ENCODE results near the gene DSCAML1.

Gene DSCAML1

DNA sequence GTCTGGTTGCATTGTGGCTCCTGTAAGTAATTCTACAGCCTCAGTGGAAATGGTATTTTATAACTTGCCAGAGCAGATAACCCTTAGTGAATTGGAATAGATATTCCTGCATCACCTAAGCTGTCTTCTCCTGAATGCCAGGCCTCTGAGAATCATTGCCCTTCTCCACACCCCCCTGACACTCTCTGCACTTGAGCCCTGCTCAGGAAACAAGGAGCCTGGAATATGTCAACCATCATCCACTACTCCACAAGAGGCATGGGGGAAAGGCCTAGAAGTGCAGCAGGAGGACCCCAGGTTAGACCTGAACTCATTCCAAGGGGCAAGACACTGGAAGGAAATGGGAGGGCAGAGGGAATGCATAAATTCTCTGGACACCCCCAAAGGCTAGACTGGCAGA, 72.4 kb downstream of the DSCAML1 start:
- H3K4me1 ChIP-seq (ENCODE audit: control insufficient read depth, insufficient read depth, low read length) = peaks cover 8% of the 10 kb centered on the region
- H3K4me3 ChIP-seq (ENCODE audit: low read length) = no peak overlapping the region
- H3K9ac ChIP-seq (ENCODE audit: low read length) = no peak overlapping the region
- no peaks in the 10 kb centered on the region for H3K36me3 ChIP-seq (ENCODE audit: control insufficient read depth, insufficient read depth, low read length, severe bottlenecking)
- DNase-seq (ENCODE audit: low read depth) = no peak
- H3K27me3 ChIP-seq (replicated peaks; ENCODE audit: control insufficient read depth, insufficient read depth, low read length) = peaks cover 55% of the 10 kb centered on the region
- peaks cover 19% of the 10 kb centered on the region for H3K9me3 ChIP-seq (ENCODE audit: control insufficient read depth, low read length)

DNA sequence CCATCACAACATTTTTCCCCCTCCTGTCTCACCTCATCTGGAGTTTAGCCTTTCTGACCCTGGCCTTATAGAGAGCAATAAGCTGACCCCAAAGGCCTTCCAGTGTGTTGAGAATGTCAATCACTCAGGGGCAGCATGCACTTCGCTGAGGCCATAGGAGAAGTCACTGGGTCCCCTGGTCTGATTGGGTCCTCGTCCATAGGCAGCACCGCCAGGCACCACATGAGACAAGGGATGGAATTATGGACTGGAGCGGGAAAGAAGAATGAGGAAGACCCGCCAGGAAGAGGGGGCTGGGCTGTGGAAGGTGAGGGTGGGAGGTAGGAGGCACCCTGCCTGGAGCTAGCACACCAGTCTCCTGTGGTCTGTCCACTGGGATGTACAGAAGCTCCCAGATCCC, 72.9 kb downstream of the DSCAML1 start:
- DNase-seq (ENCODE audit: low read depth) = no peak
- Histone ChIP-seq H3K9me3 (ENCODE audit: control insufficient read depth, low read length) (peaks cover 18% of the 10 kb centered on the region), H3K4me3 (ENCODE audit: low read length) (no peak overlapping the region), H3K27me3 (replicated peaks; ENCODE audit: control insufficient read depth, insufficient read depth, low read length) (peaks cover 60% of the 10 kb centered on the region), H3K4me1 (ENCODE audit: control insufficient read depth, insufficient read depth, low read length) (peaks cover 8% of the 10 kb centered on the region), H3K9ac (ENCODE audit: low read length) (no peak overlapping the region), H3K36me3 (ENCODE audit: control insufficient read depth, insufficient read depth, low read length, severe bottlenecking) (no peaks in the 10 kb centered on the region)

DNA sequence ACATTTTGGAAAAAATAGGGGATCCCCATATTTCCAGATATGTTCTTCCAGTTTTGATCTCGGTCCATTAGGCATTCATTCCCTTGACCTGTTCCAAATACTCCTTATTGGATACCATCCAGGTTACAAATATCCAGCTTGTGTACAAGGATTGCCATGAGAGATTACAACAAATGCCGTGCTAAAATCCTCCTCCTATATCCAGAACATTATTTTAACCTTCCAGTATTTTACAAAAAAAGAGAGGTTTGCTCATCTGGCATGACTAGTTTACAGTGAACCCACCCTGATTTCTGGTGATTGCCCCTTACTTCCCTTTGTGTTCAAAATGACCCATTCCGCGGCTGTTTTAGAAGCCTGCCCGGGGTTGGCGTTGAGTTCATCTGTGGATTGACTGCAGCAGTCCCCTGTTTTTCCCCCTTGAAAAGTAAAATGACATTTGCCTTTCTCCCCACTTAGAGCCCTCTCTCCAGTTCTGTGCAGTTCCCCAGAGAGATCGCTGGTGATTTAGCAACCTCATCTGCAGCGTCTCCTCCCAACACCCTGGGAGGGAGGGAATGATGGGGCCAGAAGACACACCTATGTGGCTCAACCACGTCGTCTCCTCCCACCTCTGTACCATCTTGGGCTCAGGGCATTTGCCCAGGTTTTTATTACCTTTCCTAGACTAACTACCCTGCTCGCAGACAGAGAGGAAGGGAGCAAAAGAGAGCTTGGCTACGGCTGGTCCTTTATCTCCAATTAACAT, 73.6 kb downstream of the DSCAML1 start:
- Histone ChIP-seq H3K27me3 (replicated peaks; ENCODE audit: control insufficient read depth, insufficient read depth, low read length) (peaks cover 56% of the 10 kb centered on the region), H3K4me3 (ENCODE audit: low read length) (no peak overlapping the region), H3K9me3 (ENCODE audit: control insufficient read depth, low read length) (peaks cover 12% of the 10 kb centered on the region), H3K9ac (ENCODE audit: low read length) (no peak overlapping the region), H3K4me1 (ENCODE audit: control insufficient read depth, insufficient read depth, low read length) (peaks cover 8% of the 10 kb centered on the region), H3K36me3 (ENCODE audit: control insufficient read depth, insufficient read depth, low read length, severe bottlenecking) (no peaks in the 10 kb centered on the region)
- DNase-seq (ENCODE audit: low read depth) = no peak

DNA sequence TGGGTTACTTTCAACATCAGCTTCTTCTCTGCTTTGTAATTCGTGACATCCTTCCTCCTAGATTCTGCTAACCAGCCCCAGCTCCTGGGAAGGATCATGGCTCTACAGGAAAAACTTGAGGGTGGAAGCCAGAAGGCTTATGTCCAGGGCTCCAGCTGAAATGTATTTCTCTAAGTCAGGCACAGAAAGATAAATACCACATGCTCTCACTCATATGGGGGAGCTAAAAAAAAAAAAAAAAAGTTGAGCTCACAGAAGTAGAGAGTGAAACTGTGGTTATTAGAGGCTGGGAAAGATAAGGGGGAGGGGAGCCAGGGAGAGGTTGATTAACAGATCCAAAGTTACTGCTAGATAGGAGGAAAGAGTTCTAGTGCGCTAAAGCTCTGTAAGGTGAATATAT, 74.9 kb downstream of the DSCAML1 start:
- Histone ChIP-seq H3K27me3 (replicated peaks; ENCODE audit: control insufficient read depth, insufficient read depth, low read length) (peaks cover 49% of the 10 kb centered on the region), H3K4me3 (ENCODE audit: low read length) (no peak overlapping the region), H3K9ac (ENCODE audit: low read length) (no peak overlapping the region), H3K36me3 (ENCODE audit: control insufficient read depth, insufficient read depth, low read length, severe bottlenecking) (no peaks in the 10 kb centered on the region), H3K9me3 (ENCODE audit: control insufficient read depth, low read length) (no peaks in the 10 kb centered on the region), H3K4me1 (ENCODE audit: control insufficient read depth, insufficient read depth, low read length) (peaks cover 8% of the 10 kb centered on the region)
- DNase-seq (ENCODE audit: low read depth) = no peak

DNA sequence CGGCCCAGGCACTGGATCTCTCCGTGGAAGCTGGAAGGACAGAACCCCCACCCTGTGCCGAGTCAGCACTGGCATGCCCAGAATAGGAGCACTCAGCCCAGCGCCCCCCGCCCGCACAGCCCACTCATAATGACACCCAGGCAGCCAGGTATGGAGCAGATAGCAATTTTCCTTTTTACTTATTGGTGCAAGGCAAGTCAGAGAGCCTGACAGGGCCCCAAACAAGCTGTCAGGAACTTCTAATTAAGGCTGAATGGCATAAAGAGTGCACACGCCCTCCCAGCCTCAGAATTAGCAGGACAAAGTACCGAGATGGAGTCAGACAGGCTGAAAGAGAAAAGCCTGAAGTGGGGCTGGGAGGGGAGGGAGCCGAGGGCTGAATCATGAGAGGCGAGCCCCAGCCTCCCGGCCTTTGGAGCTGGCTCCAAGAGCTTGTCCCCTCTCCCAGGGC, 76.9 kb downstream of the DSCAML1 start:
- peaks cover 38% of the 10 kb centered on the region for H3K27me3 ChIP-seq (replicated peaks; ENCODE audit: control insufficient read depth, insufficient read depth, low read length)
- H3K9me3 ChIP-seq (ENCODE audit: control insufficient read depth, low read length) = no peaks in the 10 kb centered on the region
- no peak overlapping the region for H3K4me3 ChIP-seq (ENCODE audit: low read length)
- no peaks in the 10 kb centered on the region for H3K36me3 ChIP-seq (ENCODE audit: control insufficient read depth, insufficient read depth, low read length, severe bottlenecking)
- no peak for DNase-seq (ENCODE audit: low read depth)
- peaks cover 8% of the 10 kb centered on the region for H3K4me1 ChIP-seq (ENCODE audit: control insufficient read depth, insufficient read depth, low read length)
- no peak overlapping the region for H3K9ac ChIP-seq (ENCODE audit: low read length)

DNA sequence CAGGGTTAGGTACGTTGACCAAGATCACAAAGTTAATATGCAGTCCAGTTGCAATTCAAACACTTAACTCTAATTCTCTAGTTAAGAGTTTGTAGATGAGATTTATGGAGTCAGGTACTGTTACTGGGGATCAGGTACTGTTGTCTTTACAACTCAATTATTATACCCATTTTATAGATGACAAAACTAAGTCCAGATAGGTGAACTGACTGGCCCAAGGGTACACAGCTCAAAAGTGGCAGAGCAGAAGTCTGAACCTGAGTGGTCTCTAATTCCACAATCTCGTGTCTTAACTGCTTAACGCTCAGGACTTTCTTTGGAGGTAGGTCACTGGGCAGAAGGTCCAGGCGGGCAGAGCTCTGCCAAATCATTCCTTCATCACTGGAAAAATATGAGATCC, 77.5 kb downstream of the DSCAML1 start:
- no peaks in the 10 kb centered on the region for H3K36me3 ChIP-seq (ENCODE audit: control insufficient read depth, insufficient read depth, low read length, severe bottlenecking)
- H3K4me1 ChIP-seq (ENCODE audit: control insufficient read depth, insufficient read depth, low read length) = peaks cover 8% of the 10 kb centered on the region
- no peak overlapping the region for H3K9ac ChIP-seq (ENCODE audit: low read length)
- no peak for DNase-seq (ENCODE audit: low read depth)
- no peaks in the 10 kb centered on the region for H3K9me3 ChIP-seq (ENCODE audit: control insufficient read depth, low read length)
- peaks cover 32% of the 10 kb centered on the region for H3K27me3 ChIP-seq (replicated peaks; ENCODE audit: control insufficient read depth, insufficient read depth, low read length)
- no peak overlapping the region for H3K4me3 ChIP-seq (ENCODE audit: low read length)

DNA sequence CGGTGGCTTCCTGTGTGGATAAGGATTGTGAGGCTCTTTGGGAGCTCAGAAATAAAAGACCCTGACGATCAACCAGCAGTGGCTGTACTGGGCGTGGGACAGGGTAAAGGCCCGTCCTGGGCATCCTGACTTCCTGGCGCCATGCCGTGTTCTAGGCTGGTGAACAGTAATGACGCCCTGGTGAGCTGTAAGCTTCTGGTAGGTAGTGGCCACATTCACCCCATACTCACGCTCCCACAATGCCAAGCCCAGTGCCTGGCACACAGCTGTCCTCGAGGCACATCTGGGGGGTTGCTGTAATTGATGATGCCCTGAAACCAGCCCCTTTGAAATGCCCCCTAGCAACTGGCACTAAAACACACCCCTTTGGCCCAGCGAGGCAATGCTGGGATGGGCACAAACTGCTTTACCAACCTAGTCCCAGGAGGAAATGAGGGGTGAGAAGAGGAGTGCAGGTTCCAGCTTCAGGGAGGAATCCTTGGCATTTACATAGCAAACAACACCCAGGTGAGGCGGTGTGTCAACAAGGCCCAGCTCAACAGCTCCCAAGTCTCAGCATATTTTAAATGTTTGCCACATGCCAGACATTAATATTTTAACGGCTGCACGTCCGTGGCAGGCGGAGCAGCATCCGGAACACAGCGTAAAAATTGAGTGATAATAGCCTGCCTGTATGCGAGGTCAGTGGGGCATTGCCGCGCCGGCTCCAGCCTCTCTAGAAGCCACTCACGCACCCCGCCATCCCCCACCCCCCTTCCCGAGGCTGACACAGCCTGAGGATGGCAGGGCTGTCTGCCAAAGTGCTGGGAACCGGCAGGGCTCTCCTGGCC, 79.3 kb downstream of the DSCAML1 start:
- H3K4me3 ChIP-seq (ENCODE audit: low read length) = no peak overlapping the region
- H3K27me3 ChIP-seq (replicated peaks; ENCODE audit: control insufficient read depth, insufficient read depth, low read length) = peaks cover 19% of the 10 kb centered on the region
- no peaks in the 10 kb centered on the region for H3K9me3 ChIP-seq (ENCODE audit: control insufficient read depth, low read length)
- no peak for DNase-seq (ENCODE audit: low read depth)
- no peaks in the 10 kb centered on the region for H3K36me3 ChIP-seq (ENCODE audit: control insufficient read depth, insufficient read depth, low read length, severe bottlenecking)
- H3K9ac ChIP-seq (ENCODE audit: low read length) = no peak overlapping the region
- no peaks in the 10 kb centered on the region for H3K4me1 ChIP-seq (ENCODE audit: control insufficient read depth, insufficient read depth, low read length)

DNA sequence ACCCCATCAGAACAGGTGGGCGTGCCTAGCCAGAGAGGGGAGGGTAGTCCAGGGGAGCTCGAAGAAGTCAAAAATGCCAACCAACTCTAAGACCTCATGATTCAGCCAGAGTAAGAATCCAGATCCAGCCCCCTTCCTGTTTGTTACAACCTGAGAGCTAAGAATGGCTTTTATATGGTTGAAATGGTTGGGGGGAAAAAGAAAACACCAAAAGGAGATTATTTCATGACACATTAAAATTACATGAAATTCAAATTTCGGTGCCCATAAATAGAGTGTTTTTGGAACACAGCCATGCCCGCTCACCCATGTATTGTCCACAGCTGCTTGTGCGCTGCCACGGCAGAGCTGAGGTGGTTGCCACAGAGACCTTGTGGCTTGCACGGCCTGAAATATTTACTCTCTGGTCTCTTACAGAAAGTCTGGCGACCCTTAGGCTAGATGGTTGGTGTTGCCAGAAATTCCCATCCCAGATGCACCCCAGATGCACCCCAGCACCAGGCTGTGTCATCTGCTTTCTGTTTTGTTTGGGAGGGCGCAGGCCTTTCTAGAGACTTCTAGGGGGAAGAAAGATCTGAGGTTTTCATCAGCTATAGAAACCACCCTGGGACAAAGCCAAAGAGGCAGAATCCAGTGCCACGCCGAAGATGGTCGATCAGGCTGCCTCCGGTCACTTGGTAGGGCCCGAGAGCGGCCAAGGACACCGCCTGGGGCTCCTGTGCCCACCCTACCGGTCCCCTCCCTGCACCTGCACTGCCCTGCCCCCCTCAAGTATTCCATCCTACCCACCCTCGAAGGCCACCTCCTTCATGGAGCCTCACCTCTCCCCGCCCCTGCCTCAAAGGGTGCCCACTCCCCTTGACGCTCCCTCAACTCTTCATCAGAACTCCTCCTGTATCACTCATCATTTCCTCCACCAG, 80.2 kb downstream of the DSCAML1 start:
- H3K4me3 ChIP-seq (ENCODE audit: low read length) = no peak overlapping the region
- H3K27me3 ChIP-seq (replicated peaks; ENCODE audit: control insufficient read depth, insufficient read depth, low read length) = peaks cover 18% of the 10 kb centered on the region
- no peak overlapping the region for H3K9ac ChIP-seq (ENCODE audit: low read length)
- H3K9me3 ChIP-seq (ENCODE audit: control insufficient read depth, low read length) = no peaks in the 10 kb centered on the region
- no peak for DNase-seq (ENCODE audit: low read depth)
- no peaks in the 10 kb centered on the region for H3K36me3 ChIP-seq (ENCODE audit: control insufficient read depth, insufficient read depth, low read length, severe bottlenecking)
- no peaks in the 10 kb centered on the region for H3K4me1 ChIP-seq (ENCODE audit: control insufficient read depth, insufficient read depth, low read length)

DNA sequence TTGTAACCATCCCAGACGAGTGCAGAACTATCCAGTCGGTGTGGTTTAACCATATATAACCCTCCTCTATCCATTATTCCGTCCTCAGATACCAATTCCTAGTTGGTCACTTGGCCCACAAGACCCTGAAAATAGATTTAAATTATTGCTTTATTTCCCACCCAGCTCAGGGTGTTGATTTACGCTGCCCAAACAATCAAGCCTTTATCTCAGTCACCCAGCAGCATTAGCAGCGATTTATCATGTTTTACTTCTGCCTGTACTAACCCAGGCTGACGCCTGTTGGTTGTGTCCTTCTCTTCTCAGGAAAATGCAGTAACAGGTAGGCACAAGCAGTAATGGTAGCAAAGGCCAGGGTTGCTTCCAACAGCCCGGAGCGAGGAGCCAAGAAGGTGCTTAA, 81.2 kb downstream of the DSCAML1 start:
- DNase-seq (ENCODE audit: low read depth) = no peak
- Histone ChIP-seq H3K36me3 (ENCODE audit: control insufficient read depth, insufficient read depth, low read length, severe bottlenecking) (no peaks in the 10 kb centered on the region), H3K4me1 (ENCODE audit: control insufficient read depth, insufficient read depth, low read length) (no peaks in the 10 kb centered on the region), H3K9me3 (ENCODE audit: control insufficient read depth, low read length) (no peaks in the 10 kb centered on the region), H3K4me3 (ENCODE audit: low read length) (no peak overlapping the region), H3K27me3 (replicated peaks; ENCODE audit: control insufficient read depth, insufficient read depth, low read length) (peaks cover 24% of the 10 kb centered on the region), H3K9ac (ENCODE audit: low read length) (no peak overlapping the region)

DNA sequence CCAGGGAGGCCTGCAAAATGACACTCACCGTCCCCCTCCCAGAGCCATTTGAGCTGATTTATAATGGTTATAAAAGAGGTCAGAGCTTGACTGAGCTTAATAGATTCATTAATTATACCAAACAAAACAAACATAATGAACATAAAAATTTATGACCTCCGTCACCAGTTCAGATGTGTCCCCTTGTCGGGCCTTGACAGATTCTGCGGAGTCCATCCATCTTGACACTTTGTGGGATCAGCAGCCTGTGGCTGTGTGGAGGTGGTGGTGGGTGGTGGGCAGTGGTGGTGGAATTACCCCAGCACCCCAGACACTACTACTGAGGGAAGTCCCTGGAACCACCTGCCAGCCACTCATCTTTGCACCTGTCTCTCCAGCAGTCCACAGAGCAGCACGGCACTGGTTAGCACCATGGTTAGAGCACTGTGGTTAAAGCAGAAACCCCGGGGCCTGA, 83.5 kb downstream of the DSCAML1 start:
- Histone ChIP-seq H3K27me3 (replicated peaks; ENCODE audit: control insufficient read depth, insufficient read depth, low read length) (peaks cover 40% of the 10 kb centered on the region), H3K9me3 (ENCODE audit: control insufficient read depth, low read length) (peaks cover 7% of the 10 kb centered on the region), H3K4me1 (ENCODE audit: control insufficient read depth, insufficient read depth, low read length) (no peaks in the 10 kb centered on the region), H3K4me3 (ENCODE audit: low read length) (no peak overlapping the region), H3K36me3 (ENCODE audit: control insufficient read depth, insufficient read depth, low read length, severe bottlenecking) (no peaks in the 10 kb centered on the region), H3K9ac (ENCODE audit: low read length) (no peak overlapping the region)
- DNase-seq (ENCODE audit: low read depth) = no peak

DNA sequence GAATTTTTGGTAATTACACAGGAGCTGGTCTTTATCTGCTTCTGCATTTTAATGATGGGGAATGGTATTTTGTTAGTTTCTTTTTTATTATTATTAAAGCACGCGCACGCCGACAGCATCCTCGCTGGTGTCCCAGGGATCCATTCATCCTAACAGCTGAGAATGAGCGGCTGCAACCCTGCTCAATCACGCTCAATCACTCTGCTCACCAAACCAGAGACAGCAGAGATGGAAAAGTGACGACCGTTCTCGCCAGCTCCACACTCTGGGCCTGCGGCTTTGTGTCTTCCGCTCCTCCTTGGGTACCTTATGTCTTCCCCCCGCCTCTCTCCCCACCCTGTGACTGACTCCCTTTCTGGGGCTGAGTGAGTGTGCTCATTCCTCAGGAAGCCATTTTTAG, 84.5 kb downstream of the DSCAML1 start:
- H3K9me3 ChIP-seq (ENCODE audit: control insufficient read depth, low read length) = peaks cover 7% of the 10 kb centered on the region
- no peaks in the 10 kb centered on the region for H3K4me1 ChIP-seq (ENCODE audit: control insufficient read depth, insufficient read depth, low read length)
- H3K4me3 ChIP-seq (ENCODE audit: low read length) = no peak overlapping the region
- H3K9ac ChIP-seq (ENCODE audit: low read length) = no peak overlapping the region
- H3K27me3 ChIP-seq (replicated peaks; ENCODE audit: control insufficient read depth, insufficient read depth, low read length) = peaks cover 49% of the 10 kb centered on the region
- no peaks in the 10 kb centered on the region for H3K36me3 ChIP-seq (ENCODE audit: control insufficient read depth, insufficient read depth, low read length, severe bottlenecking)
- no peak for DNase-seq (ENCODE audit: low read depth)

Data from adipocyte (in vitro differentiated cells).